ENCODE results near the gene PKD2.

DNA sequence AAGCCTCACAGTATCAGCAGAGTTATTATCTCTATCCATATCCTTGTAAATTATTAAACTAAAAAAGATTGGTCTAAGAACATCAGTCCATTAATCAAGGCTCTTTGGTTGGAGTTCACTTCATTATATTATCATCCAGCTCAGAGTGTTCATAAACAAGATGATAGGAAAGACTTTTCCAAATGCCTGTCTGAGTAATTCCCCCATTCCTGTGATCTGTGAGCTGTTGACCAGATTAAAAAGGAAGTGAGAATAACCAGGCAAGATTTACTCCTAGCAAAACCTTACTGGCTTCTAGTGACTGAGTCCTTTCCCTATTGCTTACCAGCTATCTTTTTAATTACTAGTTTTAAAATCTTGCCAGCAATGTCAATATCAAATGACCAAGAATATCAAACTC, 14.9 kb downstream of the PKD2 start:
- TF ChIP-seq, protein P1, sequence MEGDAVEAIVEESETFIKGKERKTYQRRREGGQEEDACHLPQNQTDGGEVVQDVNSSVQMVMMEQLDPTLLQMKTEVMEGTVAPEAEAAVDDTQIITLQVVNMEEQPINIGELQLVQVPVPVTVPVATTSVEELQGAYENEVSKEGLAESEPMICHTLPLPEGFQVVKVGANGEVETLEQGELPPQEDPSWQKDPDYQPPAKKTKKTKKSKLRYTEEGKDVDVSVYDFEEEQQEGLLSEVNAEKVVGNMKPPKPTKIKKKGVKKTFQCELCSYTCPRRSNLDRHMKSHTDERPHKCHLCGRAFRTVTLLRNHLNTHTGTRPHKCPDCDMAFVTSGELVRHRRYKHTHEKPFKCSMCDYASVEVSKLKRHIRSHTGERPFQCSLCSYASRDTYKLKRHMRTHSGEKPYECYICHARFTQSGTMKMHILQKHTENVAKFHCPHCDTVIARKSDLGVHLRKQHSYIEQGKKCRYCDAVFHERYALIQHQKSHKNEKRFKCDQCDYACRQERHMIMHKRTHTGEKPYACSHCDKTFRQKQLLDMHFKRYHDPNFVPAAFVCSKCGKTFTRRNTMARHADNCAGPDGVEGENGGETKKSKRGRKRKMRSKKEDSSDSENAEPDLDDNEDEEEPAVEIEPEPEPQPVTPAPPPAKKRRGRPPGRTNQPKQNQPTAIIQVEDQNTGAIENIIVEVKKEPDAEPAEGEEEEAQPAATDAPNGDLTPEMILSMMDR (IDR thresholded peaks at IDR 0.05; ENCODE audit: poor library complexity): no peak
- TF ChIP-seq EZH2 (IDR thresholded peaks at IDR 0.05; ENCODE audit: borderline replicate concordance) (no peak), EZH2phosphoT487 (IDR thresholded peaks at IDR 0.05; ENCODE audit: low read depth, severe bottlenecking, unreplicated experiment) (no peak)

Data from hepatocyte (in vitro differentiated cells).